Endothelial cell (in vitro differentiated cells): ENCODE results near the gene GUCY1A2. TPM values are rescaled to one million over a fixed set of nuclear protein-coding genes. Genes with fewer than 3 reads are reported as not detected.
"Not testable (repeated sequence)": the region's sequence is repeated elsewhere in the genome, so short reads cannot be mapped to it uniquely, and the experiment has no call there.

Experiments used
- DNase-seq: peaks from one replicate; pipeline ENCODE4 v3.0.0; 2021; ENCODE audit warnings: low spot score
- H3K27ac Mint-ChIP-seq: one replicate; pipeline ENCODE4 v1.8.0; 2021; ENCODE audit warnings: mixed read lengths, inconsistent platforms; ENCODE audit not compliant: unreplicated experiment
- H3K27me3 Mint-ChIP-seq: one replicate; pipeline ENCODE4 v1.8.0; 2021; ENCODE audit warnings: mild to moderate bottlenecking, moderate library complexity, mixed read lengths, inconsistent platforms; ENCODE audit not compliant: unreplicated experiment
- H3K36me3 Mint-ChIP-seq: one replicate; pipeline ENCODE4 v1.8.0; 2021; ENCODE audit warnings: mild to moderate bottlenecking, low read depth, mixed read lengths, inconsistent platforms; ENCODE audit not compliant: unreplicated experiment
- H3K4me1 Mint-ChIP-seq: one replicate; pipeline ENCODE4 v1.8.0; 2021; ENCODE audit warnings: mild to moderate bottlenecking, mixed read lengths, inconsistent platforms; ENCODE audit not compliant: unreplicated experiment
- H3K4me3 Mint-ChIP-seq: one replicate; pipeline ENCODE4 v1.8.0; 2021; ENCODE audit warnings: mild to moderate bottlenecking, mixed read lengths, inconsistent platforms; ENCODE audit not compliant: unreplicated experiment
- H3K9me3 Mint-ChIP-seq: one replicate; pipeline ENCODE4 v1.8.0; 2021; ENCODE audit warnings: mixed read lengths, inconsistent platforms; ENCODE audit not compliant: unreplicated experiment
- total RNA-seq: library from RNA; stranded (reverse); fragmentation: NEBNext Ultra II Directional; extraction: Animal tissue kit (Norgen Biotek cat#: 25700); gene quantifications from one replicate; pipeline ENCODE4 v1.2.1, GENCODE V29; 2021; ENCODE audit not compliant: unreplicated experiment
- TF ChIP-seq, protein P1 (sequence below): fragments of 200-600 bp; sonication (generic); IDR thresholded peaks from one replicate; pipeline ENCODE4 v1.5.0; 2021; ENCODE audit warnings: antibody characterized with exemption; ENCODE audit not compliant: unreplicated experiment

Gene GUCY1A2
- total RNA-seq, 1 donor from 2014 or later: 0.10 TPM

DNA sequence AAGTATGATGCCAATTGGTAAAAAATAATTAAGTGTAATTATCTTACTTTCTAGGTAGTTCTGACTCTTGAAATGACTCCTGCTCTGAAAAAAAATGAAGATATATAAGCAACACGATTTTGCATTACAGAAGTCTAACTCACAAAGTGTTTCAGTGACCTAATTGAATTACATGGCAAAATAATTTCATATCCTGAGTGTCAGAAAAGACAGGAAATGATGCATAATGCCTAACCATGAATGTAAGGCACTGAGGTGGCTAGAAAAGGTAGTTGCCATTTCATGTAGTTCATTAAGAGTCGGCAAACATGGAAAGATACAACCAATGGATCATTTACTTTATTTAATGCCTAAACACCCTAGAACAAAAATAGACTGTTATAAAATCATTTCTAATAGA, 113.5 kb downstream of the GUCY1A2 start:
- Mint-ChIP-seq H3K27me3 (no peaks in the 10 kb centered on the region), H3K4me1 (no peaks in the 10 kb centered on the region), H3K4me3 (no peak overlapping the region), H3K9me3 (no peaks in the 10 kb centered on the region), H3K27ac (no peak overlapping the region), H3K36me3 (no peaks in the 10 kb centered on the region)
- DNase-seq: no peak
- TF ChIP-seq, protein P1, sequence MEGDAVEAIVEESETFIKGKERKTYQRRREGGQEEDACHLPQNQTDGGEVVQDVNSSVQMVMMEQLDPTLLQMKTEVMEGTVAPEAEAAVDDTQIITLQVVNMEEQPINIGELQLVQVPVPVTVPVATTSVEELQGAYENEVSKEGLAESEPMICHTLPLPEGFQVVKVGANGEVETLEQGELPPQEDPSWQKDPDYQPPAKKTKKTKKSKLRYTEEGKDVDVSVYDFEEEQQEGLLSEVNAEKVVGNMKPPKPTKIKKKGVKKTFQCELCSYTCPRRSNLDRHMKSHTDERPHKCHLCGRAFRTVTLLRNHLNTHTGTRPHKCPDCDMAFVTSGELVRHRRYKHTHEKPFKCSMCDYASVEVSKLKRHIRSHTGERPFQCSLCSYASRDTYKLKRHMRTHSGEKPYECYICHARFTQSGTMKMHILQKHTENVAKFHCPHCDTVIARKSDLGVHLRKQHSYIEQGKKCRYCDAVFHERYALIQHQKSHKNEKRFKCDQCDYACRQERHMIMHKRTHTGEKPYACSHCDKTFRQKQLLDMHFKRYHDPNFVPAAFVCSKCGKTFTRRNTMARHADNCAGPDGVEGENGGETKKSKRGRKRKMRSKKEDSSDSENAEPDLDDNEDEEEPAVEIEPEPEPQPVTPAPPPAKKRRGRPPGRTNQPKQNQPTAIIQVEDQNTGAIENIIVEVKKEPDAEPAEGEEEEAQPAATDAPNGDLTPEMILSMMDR: no peak

DNA sequence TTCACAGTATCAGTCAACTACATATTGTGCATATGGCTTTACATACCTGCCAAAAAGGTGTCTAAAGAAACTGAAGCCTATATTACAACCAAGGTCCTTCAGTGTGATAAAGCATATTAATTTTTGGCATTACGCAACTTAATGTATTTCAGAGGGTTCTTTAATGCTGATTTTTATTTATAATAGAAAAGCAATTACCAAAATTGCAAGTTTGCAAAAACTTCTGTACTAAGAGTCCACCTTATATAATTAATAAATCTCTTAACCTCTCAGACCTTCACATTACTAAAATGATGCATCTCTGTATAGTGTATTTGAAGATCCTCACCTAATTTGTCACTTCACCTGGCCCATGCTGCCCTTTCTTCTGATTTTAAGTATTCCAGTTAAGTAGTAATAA, 128.6 kb downstream of the GUCY1A2 start:
- Mint-ChIP-seq H3K27me3 (no peaks in the 10 kb centered on the region), H3K36me3 (no peaks in the 10 kb centered on the region), H3K4me1 (no peaks in the 10 kb centered on the region), H3K4me3 (no peak overlapping the region), H3K9me3 (no peaks in the 10 kb centered on the region), H3K27ac (no peak overlapping the region)
- DNase-seq: no peak
- TF ChIP-seq, protein P1: no peak

DNA sequence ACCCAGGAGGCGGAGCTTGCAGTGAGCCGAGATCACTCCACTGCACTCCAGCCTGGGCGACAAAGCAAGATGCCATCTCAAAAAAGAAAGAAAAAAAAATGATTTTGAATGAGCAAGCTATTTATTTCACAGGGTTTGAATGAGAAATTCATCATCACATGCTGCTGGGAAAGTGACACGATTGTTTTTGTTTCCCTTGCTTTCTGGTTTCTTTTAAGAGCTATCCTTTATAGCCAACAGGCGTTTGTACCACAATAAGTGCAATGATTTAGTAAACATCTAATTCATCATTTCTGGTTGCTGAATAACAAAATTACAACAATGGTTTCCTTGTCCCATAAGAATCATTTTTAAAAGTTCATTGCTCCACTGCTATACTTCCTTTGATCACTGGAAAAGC, 129.9 kb downstream of the GUCY1A2 start:
- no peaks in the 10 kb centered on the region for H3K27me3 Mint-ChIP-seq
- H3K27ac Mint-ChIP-seq: no peak overlapping the region
- TF ChIP-seq, protein P1: no peak
- no peak overlapping the region for H3K4me3 Mint-ChIP-seq
- H3K4me1 Mint-ChIP-seq: peaks cover 4% of the 10 kb centered on the region
- no peak for DNase-seq
- no peaks in the 10 kb centered on the region for H3K9me3 Mint-ChIP-seq
- H3K36me3 Mint-ChIP-seq: no peaks in the 10 kb centered on the region

DNA sequence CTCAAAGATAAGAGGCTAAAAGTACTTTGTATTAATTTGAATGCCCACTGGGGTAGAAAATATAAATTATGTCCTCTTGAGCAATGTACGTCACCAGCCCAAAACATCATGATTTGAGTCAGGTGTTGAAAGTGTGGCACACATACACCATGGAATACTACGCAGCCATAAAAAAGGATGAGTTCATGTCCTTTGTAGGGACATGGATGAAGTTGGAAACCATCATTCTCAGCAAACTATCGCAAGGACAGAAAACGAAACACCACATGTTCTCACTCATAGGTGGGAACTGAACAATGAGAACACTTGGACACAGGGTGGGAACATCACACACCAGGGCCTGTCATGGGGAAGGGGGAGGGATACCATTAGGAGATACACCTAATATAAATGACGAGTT, 134.6 kb downstream of the GUCY1A2 start:
- not testable (repeated sequence) for H3K27me3 Mint-ChIP-seq, H3K9me3 Mint-ChIP-seq, H3K4me1 Mint-ChIP-seq, DNase-seq, H3K4me3 Mint-ChIP-seq, H3K36me3 Mint-ChIP-seq, H3K27ac Mint-ChIP-seq

DNA sequence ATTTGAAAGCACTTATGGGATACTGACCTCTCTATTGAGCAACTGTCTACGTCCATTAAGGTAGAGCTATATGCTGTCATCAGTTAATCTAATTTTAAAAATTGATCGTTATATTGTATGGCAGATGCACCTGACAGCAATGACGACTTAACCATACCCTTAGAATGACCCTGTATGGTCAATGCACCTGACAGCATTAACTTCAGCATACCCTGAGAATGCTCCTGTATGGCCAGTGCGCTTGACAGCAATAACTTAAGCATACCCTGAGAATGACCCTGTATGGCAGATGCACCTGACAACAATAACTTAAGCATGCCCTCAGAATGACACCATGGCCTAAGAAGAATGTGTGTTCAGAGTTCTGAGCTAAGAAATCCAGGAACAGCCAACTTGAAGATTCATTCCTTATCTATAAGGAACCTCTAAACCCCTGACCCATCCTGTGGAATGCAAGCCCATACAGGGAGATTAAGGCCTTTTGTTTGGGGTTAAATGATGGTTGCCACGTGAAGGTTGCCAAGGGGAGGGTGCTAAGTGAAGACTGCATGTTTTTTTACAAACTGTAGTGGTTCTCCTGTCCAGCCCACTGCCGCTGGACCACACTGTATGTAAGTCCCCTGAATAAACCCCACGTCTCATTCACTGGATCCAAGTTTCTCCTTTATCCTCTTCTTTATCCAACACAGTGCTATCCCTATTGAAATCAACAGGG, 138.3 kb downstream of the GUCY1A2 start:
- TF ChIP-seq, protein P1: no peak
- no peak for DNase-seq
- peaks cover 4% of the 10 kb centered on the region for H3K4me1 Mint-ChIP-seq
- no peaks in the 10 kb centered on the region for H3K36me3 Mint-ChIP-seq
- H3K27me3 Mint-ChIP-seq: no peaks in the 10 kb centered on the region
- no peaks in the 10 kb centered on the region for H3K9me3 Mint-ChIP-seq
- no peak overlapping the region for H3K4me3 Mint-ChIP-seq
- no peak overlapping the region for H3K27ac Mint-ChIP-seq
